IMR-90 (cell line): Measurements from ENCODE around the gene TAP2. TPM values are rescaled to one million over a fixed set of nuclear protein-coding genes. Genes with fewer than 3 reads are reported as not detected.

Experiments
- ATAC-seq: fragments of 200-7000 bp; cut with Tn5 transposase; 2 replicates; pipeline ENCODE4 v1.9.1; 2020; ENCODE audit warnings: low read depth, mild to moderate bottlenecking, moderate library complexity
- BruUV-seq: library from RNA; stranded (reverse); fragments of 400-500 nt; replicated peaks from 2 replicates; lab custom pipeline; 2021; lab: Mats Ljungman, UMichigan
- CTCF ChIA-PET: fragments of 300-600 bp; formaldehyde crosslinking; extraction: SDS; loops from one replicate; lab custom pipeline; 2021; ENCODE audit warnings: antibody characterized with exemption; lab: Yijun Ruan, JAX
- POLR2A ChIA-PET: fragments of 300-600 bp; sonication (Branson Sonifier 250); formaldehyde crosslinking; loops from one replicate; lab custom pipeline; 2022; ENCODE audit warnings: antibody characterized with exemption; ENCODE audit not compliant: unreplicated experiment; lab: Charles Lee
- DNase-seq: peaks from one replicate; pipeline ENCODE4 v3.0.0; 2013
- H2AFZ ChIP-seq: replicated peaks from 2 replicates; pipeline ENCODE3; 2013; ENCODE audit warnings: low read length, mild to moderate bottlenecking; ENCODE audit not compliant: poor library complexity
- H2AK5ac ChIP-seq: 2 replicates; pipeline ENCODE4 v1.6.1; 2013; ENCODE audit warnings: low read depth, low read length, inconsistent platforms
- H2AK9ac ChIP-seq: replicated peaks from 2 replicates; pipeline ENCODE3; 2013; ENCODE audit warnings: mild to moderate bottlenecking, low read depth, low read length, moderate library complexity; ENCODE audit not compliant: poor library complexity
- H2BK120ac ChIP-seq: 2 replicates; pipeline ENCODE4 v1.6.1; 2013; ENCODE audit warnings: low read depth, low read length, inconsistent platforms
- H2BK15ac ChIP-seq: 3 replicates; pipeline ENCODE4 v1.6.1; 2013; ENCODE audit warnings: low read depth, low read length, inconsistent platforms
- H2BK20ac ChIP-seq: 2 replicates; pipeline ENCODE4 v1.6.1; 2013; ENCODE audit warnings: low read depth, mild to moderate bottlenecking, inconsistent platforms, low read length, moderate library complexity
- H2BK5ac ChIP-seq: 2 replicates; pipeline ENCODE4 v1.6.1; 2013; ENCODE audit warnings: mild to moderate bottlenecking, low read depth, low read length, inconsistent platforms; ENCODE audit not compliant: poor library complexity, severe bottlenecking
- H3K14ac ChIP-seq: replicated peaks from 2 replicates; pipeline ENCODE4 v1.6.1; 2013; ENCODE audit warnings: low read depth, low read length, inconsistent platforms
- H3K18ac ChIP-seq: 2 replicates; pipeline ENCODE4 v1.6.1; 2013; ENCODE audit warnings: low read depth, low read length, control low read depth
- H3K23ac ChIP-seq: 2 replicates; pipeline ENCODE4 v1.6.1; 2013; ENCODE audit warnings: low read depth, low read length, inconsistent platforms
- H3K27ac ChIP-seq: 2 replicates; pipeline ENCODE4 v1.5.1; 2013; ENCODE audit warnings: mild to moderate bottlenecking, control low read depth, low read length; ENCODE audit not compliant: insufficient read depth
- H3K27me3 ChIP-seq: 2 replicates; pipeline ENCODE4 v1.6.1; 2013; ENCODE audit warnings: low read length; ENCODE audit not compliant: control insufficient read depth, insufficient read depth
- H3K36me3 ChIP-seq: 2 replicates; pipeline ENCODE4 v1.6.1; 2013; ENCODE audit warnings: low read length, mixed read lengths; ENCODE audit not compliant: control insufficient read depth, insufficient read depth
- H3K4ac ChIP-seq: 2 replicates; pipeline ENCODE4 v1.6.1; 2013; ENCODE audit warnings: low read depth, low read length, inconsistent platforms
- H3K4me1 ChIP-seq: 2 replicates; pipeline ENCODE4 v1.6.1; 2013; ENCODE audit warnings: low read length, mixed read lengths; ENCODE audit not compliant: control insufficient read depth, insufficient read depth
- H3K4me2 ChIP-seq: 2 replicates; pipeline ENCODE4 v1.6.1; 2013; ENCODE audit warnings: low read depth, mild to moderate bottlenecking, control low read depth, low read length, moderate library complexity
- H3K4me3 ChIP-seq: 2 replicates; pipeline ENCODE4 v1.5.1; 2013; ENCODE audit warnings: low read depth, mild to moderate bottlenecking, control low read depth, low read length, moderate library complexity; ENCODE audit not compliant: insufficient read depth
- H3K56ac ChIP-seq: 2 replicates; pipeline ENCODE4 v1.6.1; 2013; ENCODE audit warnings: low read length, inconsistent platforms; ENCODE audit not compliant: insufficient read depth; ENCODE audit errors: extremely low read depth
- H3K79me1 ChIP-seq, 2 experiments: 2 replicates each; pipeline ENCODE4 v1.6.1; 2013; ENCODE audit warnings: low read length in 2 of 2, inconsistent platforms in 1 of 2, low read depth in 1 of 2
- H3K9ac ChIP-seq: 2 replicates; pipeline ENCODE4 v1.6.1; 2013; ENCODE audit warnings: low read depth, low read length, control low read depth
- H3K9me1 ChIP-seq: 2 replicates; pipeline ENCODE4 v1.6.1; 2013; ENCODE audit warnings: low read length, inconsistent platforms; ENCODE audit not compliant: insufficient read depth
- H3K9me3 ChIP-seq: 2 replicates; pipeline ENCODE4 v1.6.1; 2013; ENCODE audit warnings: low read length; ENCODE audit not compliant: control insufficient read depth, insufficient read depth
- H4K20me1 ChIP-seq: 2 replicates; pipeline ENCODE4 v1.6.1; 2013; ENCODE audit warnings: low read length, inconsistent platforms; ENCODE audit not compliant: insufficient read depth
- H4K5ac ChIP-seq: 2 replicates; pipeline ENCODE4 v1.6.1; 2013; ENCODE audit warnings: mild to moderate bottlenecking, low read depth, low read length, control low read depth
- H4K8ac ChIP-seq, 2 experiments: 2 replicates each; pipeline ENCODE4 v1.6.1; 2013; ENCODE audit warnings: low read depth in 2 of 2, low read length in 2 of 2, control low read depth in 1 of 2, inconsistent platforms in 1 of 2
- H4K91ac ChIP-seq: 2 replicates; pipeline ENCODE4 v1.6.1; 2013; ENCODE audit warnings: low read depth, low read length, inconsistent platforms; ENCODE audit not compliant: insufficient read depth
- CEBPB ChIP-seq: IDR thresholded peaks from 2 replicates; pipeline ENCODE4 v1.6.1; 2012; ENCODE audit warnings: low read depth, low read length, improper control_type of control experiment
- CHD1 ChIP-seq: IDR thresholded peaks from 2 replicates; pipeline ENCODE4 v1.6.1; 2012; ENCODE audit warnings: low read depth, low read length, improper control_type of control experiment
- CTCF ChIP-seq: conservative IDR thresholded peaks from 2 replicates; pipeline ENCODE4 v1.5.1; 2012; ENCODE audit warnings: mild to moderate bottlenecking, low read depth, low read length, improper control_type of control experiment
- ELK1 ChIP-seq: fragments of 150-350 bp; IDR thresholded peaks from 2 replicates; pipeline ENCODE4 v1.6.1; 2016; ENCODE audit warnings: low read depth, mild to moderate bottlenecking, low read length, moderate library complexity, borderline replicate concordance
- MAFK ChIP-seq: IDR thresholded peaks from 2 replicates; pipeline ENCODE4 v1.6.1; 2012; ENCODE audit warnings: low read depth, low read length, improper control_type of control experiment
- MXI1 ChIP-seq: IDR thresholded peaks from 2 replicates; pipeline ENCODE4 v1.6.1; 2012; ENCODE audit warnings: low read depth, mild to moderate bottlenecking, low read length, moderate library complexity, borderline replicate concordance
- RAD21 ChIP-seq: IDR thresholded peaks from 2 replicates; pipeline ENCODE4 v1.6.1; 2012; ENCODE audit warnings: low read length, improper control_type of control experiment
- SMC3 ChIP-seq: fragments of 150-350 bp; IDR thresholded peaks from 2 replicates; pipeline ENCODE4 v1.6.1; 2016; ENCODE audit warnings: low read depth, mild to moderate bottlenecking, antibody characterized with exemption, low read length, moderate library complexity
- WGBS, 2 experiments: methylation state at CpG; one replicate each; pipeline versions ENCODE4 v1.1.5 to v1.1.7; 2013; ENCODE audit warnings: missing lambda C conversion rate in 2 of 2; ENCODE audit not compliant: insufficient read length in 1 of 2; ENCODE audit errors: extremely low coverage in 2 of 2; 5-methylcytosine and 5-hydroxymethylcytosine counted together
- dilution Hi-C: fragments of 300-500 bp; cut with HindIII; formaldehyde crosslinking; loops from one replicate; pipeline ENCODE4 v1.14.3; 2018; ENCODE audit warnings: low sequenced_read_pairs; ENCODE audit not compliant: unreplicated experiment
- in situ Hi-C: fragments of 300-500 bp; cut with MboI; formaldehyde crosslinking; loops from 3 replicates; pipeline ENCODE4 v1.14.3; 2019; ENCODE audit warnings: low sequenced_read_pairs, inconsistent platforms, mixed read lengths
- intact Hi-C: fragments of 100-400 bp; cut with micrococcal nuclease; formaldehyde crosslinking; loops from 2 replicates; pipeline ENCODE4 v1.10.0; 2022
- polyA plus RNA-seq, 3 experiments: library from polyadenylated mRNA; depleted of rRNA; stranded (reverse); fragments of >200 nt; gene quantifications; 2 replicates each; pipeline ENCODE4 v1.2.3, GENCODE V29; 2012; ENCODE audit warnings: low replicate concordance in 1 of 3
- total RNA-seq: library from RNA; depleted of rRNA; stranded (reverse); fragments of >200 nt; gene quantifications from 2 replicates; pipeline ENCODE4 v1.2.3, GENCODE V29; 2012

Gene TAP2
- total and polyA plus RNA-seq, 2 of the 4 experiments (the other 2 are of a cell fraction) = 6.6 to 11.4 TPM

DNA sequence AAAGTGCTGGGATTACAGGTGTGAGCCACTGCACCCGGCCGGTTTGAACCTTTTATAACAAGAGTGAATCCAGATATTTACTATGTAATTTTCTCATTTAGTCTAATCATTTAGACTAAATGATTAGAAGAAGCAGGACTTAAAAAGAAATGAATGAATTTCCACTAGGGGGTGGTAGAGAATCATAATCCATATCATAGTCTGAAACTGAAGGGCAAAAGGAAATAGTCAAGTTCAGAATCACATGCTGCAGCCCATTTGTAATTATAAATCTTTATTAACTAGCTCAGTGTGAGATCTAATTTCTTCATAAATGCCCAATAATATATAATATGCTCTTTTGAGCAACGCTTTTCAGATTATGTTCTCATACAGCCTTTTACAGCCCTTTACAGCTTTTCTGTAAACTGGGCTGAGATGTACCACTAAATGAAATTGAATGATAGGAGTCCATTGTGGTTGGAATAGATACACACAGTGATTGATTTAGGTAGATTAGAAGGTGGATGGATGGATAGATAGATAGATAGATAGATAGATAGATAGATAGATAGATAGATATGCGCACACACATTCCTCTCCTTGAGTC, 47.3 kb upstream of the TAP2 start:
- no peak overlapping the region for H4K5ac ChIP-seq
- H3K9me3 ChIP-seq = no peaks in the 10 kb centered on the region
- no peak overlapping the region for H4K8ac ChIP-seq
- no peak overlapping the region for H2BK15ac ChIP-seq
- H2AFZ ChIP-seq = no peak overlapping the region
- H2BK120ac ChIP-seq = no peak overlapping the region
- no peak overlapping the region for H2BK20ac ChIP-seq
- no peaks in the 10 kb centered on the region for H3K79me1 ChIP-seq
- H2AK5ac ChIP-seq = no peak overlapping the region
- in situ Hi-C loops (no loop called here), dilution Hi-C loops (no loop called here), intact Hi-C loops (loop anchor here (1.0 to 5.0 kb wide), 7 partner anchors 48 to 362 kb away; partner anchors contain the start of gene HLA-DMA)
- no peak overlapping the region for H3K14ac ChIP-seq
- DNase-seq (peak; percentile 81), ATAC-seq (peak; percentile 44; the same call in 1 of the 2 replicates)
- H3K23ac ChIP-seq = no peak overlapping the region
- no peak for TF ChIP-seq MXI1
- TF ChIP-seq ELK1 = no peak
- no peak for TF ChIP-seq MAFK
- TF ChIP-seq CEBPB = no peak
- TF ChIP-seq RAD21 = peak; percentile 77
- TF ChIP-seq SMC3 = peak; percentile 74
- peak; percentile 76 for TF ChIP-seq CTCF
- TF ChIP-seq CHD1 = no peak
- no peak overlapping the region for H3K4me3 ChIP-seq
- no peaks in the 10 kb centered on the region for H3K27me3 ChIP-seq
- H3K36me3 ChIP-seq = no peaks in the 10 kb centered on the region
- no peak overlapping the region for H3K4ac ChIP-seq
- POLR2A ChIA-PET = no interaction called here
- H4K91ac ChIP-seq = no peak overlapping the region
- no peak overlapping the region for H3K4me2 ChIP-seq
- H3K18ac ChIP-seq = no peak overlapping the region
- no peak overlapping the region for H3K27ac ChIP-seq
- no peak overlapping the region for H2BK5ac ChIP-seq
- no peak overlapping the region for H3K9ac ChIP-seq
- H3K9me1 ChIP-seq = no peaks in the 10 kb centered on the region
- BruUV-seq = no TSS peak
- WGBS, 2 experiments = no CpG with 5 or more reads among the region's 4 CpGs
- H2AK9ac ChIP-seq = no peak overlapping the region
- CTCF ChIA-PET = interaction anchor here (1.0 to 2.2 kb wide), 8 partner anchors 28 to 129 kb away, joined by 3 to 19 read pairs (median 6); partner anchors contain the start of genes HLA-DMA and TAP2
- peaks cover 15% of the 10 kb centered on the region for H3K4me1 ChIP-seq
- H4K20me1 ChIP-seq = no peaks in the 10 kb centered on the region
- no peak overlapping the region for H3K56ac ChIP-seq
